Hippocampal formation (tissue), 2 donors: ENCODE measurements around the gene MLX.
A peak's percentile ranks its signal among the peaks of the same experiment; 100 is the strongest.
"Not testable (repeated sequence)": the region's sequence is repeated elsewhere in the genome, so short reads cannot be mapped to it uniquely, and the experiment has no call there.

ENCODE experiments used
- DNase-seq, 2 donors: peaks; one replicate each; lab custom pipeline; 2025; lab: John Stamatoyannopoulos, UW

Gene MLX

GRCh38 chr17:42536372-42537155 lies 30.3 kb upstream of the MLX start:
- DNase-seq = peak; percentile 34 to 66

GRCh38 chr17:42537156-42537805 lies 29.6 kb upstream of the MLX start:
- no peak for DNase-seq

- DNase-seq = no peak
Observed at GRCh38 chr17:42537826-42538451, 29.0 kb upstream of the MLX start.

- DNase-seq = no peak
Observed at GRCh38 chr17:42538482-42538881, 28.4 kb upstream of the MLX start.

GRCh38 chr17:42540558-42540957 lies 26.3 kb upstream of the MLX start:
- not testable (repeated sequence) for DNase-seq

- DNase-seq = no peak
Observed at GRCh38 chr17:42541041-42541833, 25.7 kb upstream of the MLX start.

- peak in 1 of 2 donors; percentile 33 for DNase-seq
Observed at GRCh38 chr17:42543190-42544079, 23.5 kb upstream of the MLX start.

- no peak for DNase-seq
Observed at GRCh38 chr17:42544874-42545283, 22.0 kb upstream of the MLX start.

- DNase-seq = not testable (repeated sequence)
Observed at GRCh38 chr17:42545755-42546505, 21.0 kb upstream of the MLX start.

- DNase-seq = no peak
Observed at GRCh38 chr17:42547001-42547461, 19.9 kb upstream of the MLX start.

GRCh38 chr17:42547698-42548069 lies 19.2 kb upstream of the MLX start:
- DNase-seq = no peak

- DNase-seq = no peak
Observed at GRCh38 chr17:42548070-42548837, 18.6 kb upstream of the MLX start.

GRCh38 chr17:42548993-42549755 lies 17.7 kb upstream of the MLX start:
- DNase-seq = no peak

- DNase-seq = not testable (repeated sequence)
Observed at GRCh38 chr17:42552736-42553135, 14.2 kb upstream of the MLX start, which contains the start of gene HSD17B1. Gene HSD17B1 (plus strand): TSS chr17:42552923. CDS start chr17:42552934, 11 bp downstream.

GRCh38 chr17:42553161-42553818 lies 13.6 kb upstream of the MLX start:
- no peak for DNase-seq

- no peak for DNase-seq
Observed at GRCh38 chr17:42553866-42554249, 13.0 kb upstream of the MLX start.

GRCh38 chr17:42554250-42555121 lies 12.4 kb upstream of the MLX start:
- peak; percentile 52 to 78 for DNase-seq
